CD14-positive monocyte (primary cell): ENCODE data around the gene TPRX2. TPM values are rescaled to one million over a fixed set of nuclear protein-coding genes. Genes with fewer than 3 reads are reported as not detected.
"Not testable (repeated sequence)": the region's sequence is repeated elsewhere in the genome, so short reads cannot be mapped to it uniquely, and the experiment has no call there.

ENCODE experiments used
- DNase-seq, 3 donors: peaks; one replicate each; pipeline ENCODE4 v3.0.0-alpha.2; 2011 to 2022
- H2AFZ ChIP-seq: 2 replicates; pipeline ENCODE4 v1.6.0; 2012; ENCODE audit warnings: mild to moderate bottlenecking, low read depth, low read length, inconsistent platforms; ENCODE audit not compliant: insufficient read depth, poor library complexity, severe bottlenecking
- H3K27ac ChIP-seq, 2 donors: 1 replicate in 1 of 2; 2 replicates in 1 of 2; pipeline ENCODE4 v1.5.1; 2012 to 2013; ENCODE audit warnings: low read length in 2 of 2, control low read depth in 1 of 2, inconsistent platforms in 1 of 2, low read depth in 1 of 2, mild to moderate bottlenecking in 1 of 2
- H3K27me3 ChIP-seq, 2 donors: one replicate each; pipeline versions ENCODE4 v1.6.0 to v1.6.1; 2011 to 2013; ENCODE audit warnings: low read length in 2 of 2; ENCODE audit not compliant: control insufficient read depth in 2 of 2, insufficient read depth in 2 of 2
- H3K36me3 ChIP-seq, 2 donors: replicated peaks in 1 of 2; 1 replicate in 1 of 2; 2 replicates in 1 of 2; pipeline versions ENCODE4 v1.5.1 to v1.6.1; 2012 to 2013; ENCODE audit warnings: low read length in 2 of 2, control low read depth in 1 of 2, inconsistent platforms in 1 of 2, mild to moderate bottlenecking in 1 of 2; ENCODE audit not compliant: insufficient read depth in 2 of 2, control insufficient read depth in 1 of 2
- H3K4me1 ChIP-seq, 2 donors: 1 replicate in 1 of 2; 2 replicates in 1 of 2; pipeline versions ENCODE4 v1.5.1 to v1.6.1; 2012 to 2013; ENCODE audit warnings: low read length in 2 of 2, control low read depth in 1 of 2, inconsistent platforms in 1 of 2, mild to moderate bottlenecking in 1 of 2, moderate library complexity in 1 of 2; ENCODE audit not compliant: insufficient read depth in 2 of 2, control insufficient read depth in 1 of 2
- H3K4me2 ChIP-seq: replicated peaks from 2 replicates; pipeline ENCODE3; 2012; ENCODE audit warnings: low read length, moderate library complexity, mild to moderate bottlenecking; ENCODE audit not compliant: poor library complexity, severe bottlenecking; ENCODE audit errors: extremely low read depth
- H3K4me3 ChIP-seq, 3 experiments: fragments of 200-600 bp in 1 of 3; sonication (generic) in 1 of 3; replicated peaks in 1 of 3; 1 replicate in 2 of 3; 2 replicates in 1 of 3; pipeline ENCODE4 v1.5.1; 2011 to 2013; ENCODE audit warnings: low read length in 3 of 3, mild to moderate bottlenecking in 3 of 3, control low read depth in 2 of 3, low read depth in 2 of 3, inconsistent platforms in 1 of 3, moderate library complexity in 1 of 3
- H3K79me2 ChIP-seq: 2 replicates; pipeline ENCODE4 v1.6.0; 2012; ENCODE audit warnings: mild to moderate bottlenecking, control low read depth, inconsistent platforms, low read length, moderate library complexity; ENCODE audit not compliant: insufficient read depth
- H3K9ac ChIP-seq: 2 replicates; pipeline ENCODE4 v1.6.0; 2017; ENCODE audit warnings: low read length, mild to moderate bottlenecking; ENCODE audit not compliant: insufficient read depth, poor library complexity, severe bottlenecking
- H3K9me3 ChIP-seq, 2 donors: replicated peaks in 1 of 2; 1 replicate in 1 of 2; 2 replicates in 1 of 2; pipeline versions ENCODE4 v1.5.1 to v1.6.1; 2012 to 2013; ENCODE audit warnings: low read length in 2 of 2, control low read depth in 1 of 2; ENCODE audit not compliant: control insufficient read depth in 1 of 2, insufficient read depth in 1 of 2
- H4K20me1 ChIP-seq: 2 replicates; pipeline ENCODE4 v1.6.0; 2012; ENCODE audit warnings: mild to moderate bottlenecking, low read length, control low read depth, moderate library complexity; ENCODE audit not compliant: insufficient read depth
- H3K27ac Mint-ChIP-seq, 7 donors: one replicate each; pipeline ENCODE4 v1.8.0; 2020; ENCODE audit warnings: mild to moderate bottlenecking in 7 of 7, mixed read lengths in 7 of 7, moderate library complexity in 6 of 7, inconsistent platforms in 2 of 7
- H3K27me3 Mint-ChIP-seq, 3 donors: one replicate each; pipeline ENCODE4 v1.8.0; 2021 to 2022; ENCODE audit warnings: low read depth in 3 of 3, mild to moderate bottlenecking in 3 of 3, mixed read lengths in 3 of 3, moderate library complexity in 3 of 3, inconsistent platforms in 1 of 3
- H3K36me3 Mint-ChIP-seq, 2 donors: one replicate each; pipeline ENCODE4 v1.8.0; 2020; ENCODE audit warnings: mixed read lengths in 2 of 2, inconsistent platforms in 1 of 2, mild to moderate bottlenecking in 1 of 2
- H3K4me1 Mint-ChIP-seq: one replicate; pipeline ENCODE4 v1.8.0; 2020; ENCODE audit warnings: mild to moderate bottlenecking, mixed read lengths
- H3K4me3 Mint-ChIP-seq, 2 donors: one replicate each; pipeline ENCODE4 v1.8.0; 2020; ENCODE audit warnings: mild to moderate bottlenecking in 2 of 2, mixed read lengths in 2 of 2, moderate library complexity in 1 of 2
- H3K9me3 Mint-ChIP-seq, 7 donors: one replicate each; pipeline ENCODE4 v1.8.0; 2020 to 2022; ENCODE audit warnings: mixed read lengths in 7 of 7, mild to moderate bottlenecking in 6 of 7, moderate library complexity in 6 of 7, inconsistent platforms in 2 of 7
- WGBS: methylation state at CpG from one replicate; pipeline ENCODE4 v1.1.5; 2013; ENCODE audit warnings: missing lambda C conversion rate; ENCODE audit not compliant: insufficient coverage; 5-methylcytosine and 5-hydroxymethylcytosine counted together
- intact Hi-C, 2 donors: fragments of 100-400 bp; cut with micrococcal nuclease; formaldehyde crosslinking; loops; one replicate each; pipeline versions ENCODE4 v1.15.0 to v1.15.1; 2023
- polyA plus RNA-seq, 3 donors: library from polyadenylated mRNA; depleted of rRNA in 1 of 3; unstranded in 2 of 3; stranded (reverse) in 1 of 3; fragments of 300-500 nt in 2 of 3; fragments of >200 nt in 1 of 3; fragmentation: Illumina TruSeq in 2 of 3; gene quantifications; 1 replicate in 2 of 3; 2 replicates in 1 of 3; pipeline ENCODE4 v1.2.3, GENCODE V29; 2012 to 2021
- TF ChIP-seq, protein P1 (sequence below): fragments of 200-600 bp; IDR thresholded peaks from one replicate; pipeline ENCODE4 v1.8.0; 2022; ENCODE audit warnings: antibody characterized with exemption, mild to moderate bottlenecking

TPRX2 gene
- polyA plus RNA-seq, 3 donors, result not detected

DNA sequence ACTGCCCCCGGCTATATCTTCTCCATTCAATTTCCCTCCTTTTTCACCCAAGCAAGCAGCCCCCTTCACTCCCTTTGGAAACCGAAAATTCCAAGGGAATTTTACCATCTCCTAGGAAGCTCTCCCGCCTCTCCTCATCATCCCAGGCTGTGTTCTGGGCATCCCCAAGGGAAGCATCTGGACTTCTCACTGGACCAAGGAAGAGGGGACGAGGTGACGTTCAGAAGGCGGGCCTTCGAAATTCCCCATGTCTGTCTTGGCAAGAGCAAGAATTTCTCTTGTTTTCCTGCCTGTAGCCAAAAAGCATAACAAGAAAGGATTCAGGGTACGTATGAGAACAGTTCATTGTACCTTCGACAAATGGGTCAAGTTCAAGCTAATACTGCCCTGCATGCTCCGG lies 6.1 kb downstream of the TPRX2 start:
- Histone ChIP-seq H3K4me3 (no peak overlapping the region), H3K79me2 (no peaks in the 10 kb centered on the region)

DNA sequence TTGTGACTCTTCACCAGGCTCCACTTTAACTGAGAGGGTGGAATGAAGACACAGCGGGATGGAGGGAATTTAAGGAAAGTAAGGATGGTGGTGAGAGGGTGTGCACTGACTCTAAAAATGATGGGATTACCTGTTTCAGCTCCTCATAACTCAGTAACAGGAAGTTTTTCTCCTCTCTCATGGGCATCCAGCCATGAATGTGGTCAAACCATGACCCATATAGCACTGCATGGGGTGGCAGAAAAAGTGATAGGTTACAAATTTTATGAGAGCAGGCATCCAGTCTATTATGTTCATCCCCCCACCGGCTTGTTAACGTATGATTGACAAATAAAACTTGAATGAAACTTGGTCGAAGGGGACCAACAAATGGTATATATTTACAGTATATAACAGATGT lies 19.9 kb downstream of the TPRX2 start:
- WGBS, result no CpG with 5 or more reads among the region's 4 CpGs
- no peak for DNase-seq
- intact Hi-C loops, result no loop called here

More for the DNA sequence above, 6.1 kb downstream of the TPRX2 start:
- intact Hi-C loops, result no loop called here
- 89% methylated on average over 9 of the region's 10 CpGs for WGBS
- Mint-ChIP-seq H3K4me1 (peaks cover 2% of the 10 kb centered on the region), H3K27ac (peak overlapping the region in 1 of 7 donors; percentile 42), H3K36me3 (no peaks in the 10 kb centered on the region), H3K9me3 (peaks cover 7 to 19% (median 12%) of the 10 kb centered on the region in 7 donors), H3K4me3 (no peak overlapping the region), H3K27me3 (peaks cover 17 to 29% (median 22%) of the 10 kb centered on the region in 3 donors)
- Histone ChIP-seq H4K20me1 (no peaks in the 10 kb centered on the region), H3K36me3 (no peaks in the 10 kb centered on the region), H3K27me3 (no peaks in the 10 kb centered on the region), H3K9ac (no peak overlapping the region), H3K9me3 (peaks cover 0 to 11% of the 10 kb centered on the region in 2 donors), H3K4me1 (no peaks in the 10 kb centered on the region), H3K27ac (no peak overlapping the region), H2AFZ (no peak overlapping the region), H3K4me2 (no peak overlapping the region)
- DNase-seq, result no peak
- TF ChIP-seq, protein P1, sequence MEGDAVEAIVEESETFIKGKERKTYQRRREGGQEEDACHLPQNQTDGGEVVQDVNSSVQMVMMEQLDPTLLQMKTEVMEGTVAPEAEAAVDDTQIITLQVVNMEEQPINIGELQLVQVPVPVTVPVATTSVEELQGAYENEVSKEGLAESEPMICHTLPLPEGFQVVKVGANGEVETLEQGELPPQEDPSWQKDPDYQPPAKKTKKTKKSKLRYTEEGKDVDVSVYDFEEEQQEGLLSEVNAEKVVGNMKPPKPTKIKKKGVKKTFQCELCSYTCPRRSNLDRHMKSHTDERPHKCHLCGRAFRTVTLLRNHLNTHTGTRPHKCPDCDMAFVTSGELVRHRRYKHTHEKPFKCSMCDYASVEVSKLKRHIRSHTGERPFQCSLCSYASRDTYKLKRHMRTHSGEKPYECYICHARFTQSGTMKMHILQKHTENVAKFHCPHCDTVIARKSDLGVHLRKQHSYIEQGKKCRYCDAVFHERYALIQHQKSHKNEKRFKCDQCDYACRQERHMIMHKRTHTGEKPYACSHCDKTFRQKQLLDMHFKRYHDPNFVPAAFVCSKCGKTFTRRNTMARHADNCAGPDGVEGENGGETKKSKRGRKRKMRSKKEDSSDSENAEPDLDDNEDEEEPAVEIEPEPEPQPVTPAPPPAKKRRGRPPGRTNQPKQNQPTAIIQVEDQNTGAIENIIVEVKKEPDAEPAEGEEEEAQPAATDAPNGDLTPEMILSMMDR, result no peak

DNA sequence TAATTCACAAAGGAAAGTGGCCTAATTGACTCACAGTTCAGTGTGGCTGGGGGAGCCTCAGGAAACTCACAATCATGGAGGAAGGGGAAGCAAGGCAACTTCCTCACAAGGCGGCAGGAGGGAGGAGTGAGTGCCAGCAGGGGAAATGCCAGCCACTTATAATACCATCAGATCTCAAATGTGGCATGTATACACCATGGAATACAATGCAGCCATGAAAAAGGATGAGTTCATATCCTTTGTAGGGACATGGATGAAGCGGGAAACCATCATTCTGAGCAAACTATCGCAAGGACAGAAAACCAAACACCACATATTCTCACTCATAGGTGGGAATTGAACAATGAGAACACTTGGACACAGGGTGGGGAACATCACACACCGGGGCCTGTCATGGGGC lies 20.4 kb downstream of the TPRX2 start:
- peak in 1 of 3 donors; percentile 8 for DNase-seq
- peaks cover 2 to 13% (median 4%) of the 10 kb centered on the region in 7 donors for H3K9me3 Mint-ChIP-seq
- H3K4me1 Mint-ChIP-seq, H4K20me1 ChIP-seq, H2AFZ ChIP-seq, H3K36me3 Mint-ChIP-seq, intact Hi-C loops, H3K4me1 ChIP-seq, H3K36me3 ChIP-seq, H3K27ac ChIP-seq, H3K4me3 Mint-ChIP-seq, H3K9ac ChIP-seq, H3K4me3 ChIP-seq, H3K4me2 ChIP-seq, H3K79me2 ChIP-seq, H3K9me3 ChIP-seq, H3K27ac Mint-ChIP-seq, H3K27me3 ChIP-seq: not testable (repeated sequence)
- no CpG with 5 or more reads among the region's 4 CpGs for WGBS
- peaks cover 6 to 16% (median 10%) of the 10 kb centered on the region in 3 donors for H3K27me3 Mint-ChIP-seq

More for the DNA sequence above, 19.9 kb downstream of the TPRX2 start:
- Histone ChIP-seq H3K9ac (no peak overlapping the region), H3K4me3 (no peak overlapping the region), H3K9me3 (peaks cover 0 to 3% of the 10 kb centered on the region in 2 donors), H3K36me3 (no peaks in the 10 kb centered on the region), H4K20me1 (no peaks in the 10 kb centered on the region), H3K4me2 (no peak overlapping the region), H3K27ac (no peak overlapping the region), H3K79me2 (no peaks in the 10 kb centered on the region), H2AFZ (no peak overlapping the region), H3K4me1 (no peaks in the 10 kb centered on the region), H3K27me3 (no peaks in the 10 kb centered on the region)
- Mint-ChIP-seq H3K36me3 (no peaks in the 10 kb centered on the region), H3K4me1 (no peaks in the 10 kb centered on the region), H3K9me3 (peaks cover 2 to 13% (median 4%) of the 10 kb centered on the region in 7 donors), H3K4me3 (no peak overlapping the region), H3K27ac (peak overlapping the region in 1 of 7 donors; percentile 33), H3K27me3 (peaks cover 6 to 21% (median 14%) of the 10 kb centered on the region in 3 donors)
- TF ChIP-seq, protein P1, result no peak
